IPS DF 6.9 (cell line): ENCODE measurements around the gene MT3.
"Not testable (repeated sequence)": the region's sequence is repeated elsewhere in the genome, so short reads cannot be mapped to it uniquely, and the experiment has no call there.

Experiments used
- DNase-seq: peaks from one replicate; pipeline ENCODE4 v3.0.0-alpha.2; 2013; ENCODE audit warnings: low read depth, low spot score
- H3K27ac ChIP-seq: one replicate; pipeline ENCODE4 v1.5.1; 2013; ENCODE audit warnings: low read length, control low read depth
- H3K27me3 ChIP-seq: 2 replicates; pipeline ENCODE4 v1.6.1; 2013; ENCODE audit warnings: mild to moderate bottlenecking, low read length; ENCODE audit not compliant: control insufficient read depth, insufficient read depth
- H3K36me3 ChIP-seq: 2 replicates; pipeline ENCODE4 v1.6.1; 2013; ENCODE audit warnings: low read length; ENCODE audit not compliant: control insufficient read depth, insufficient read depth
- H3K4me1 ChIP-seq: 2 replicates; pipeline ENCODE4 v1.6.1; 2013; ENCODE audit warnings: low read length; ENCODE audit not compliant: control insufficient read depth, insufficient read depth
- H3K4me3 ChIP-seq: 2 replicates; pipeline ENCODE4 v1.5.1; 2013; ENCODE audit warnings: mild to moderate bottlenecking, low read length
- H3K9me3 ChIP-seq: 2 replicates; pipeline ENCODE4 v1.6.1; 2013; ENCODE audit warnings: low read length, inconsistent platforms; ENCODE audit not compliant: control insufficient read depth, insufficient read depth
- WGBS: extraction: QIAGEN DNeasy Blood & Tissue Kit; methylation state at CpG from one replicate; pipeline ENCODE4 v1.1.7; 2013; ENCODE audit warnings: mixed read lengths, missing lambda C conversion rate; ENCODE audit not compliant: insufficient read length, insufficient coverage; 5-methylcytosine and 5-hydroxymethylcytosine counted together

MT3 gene

DNA sequence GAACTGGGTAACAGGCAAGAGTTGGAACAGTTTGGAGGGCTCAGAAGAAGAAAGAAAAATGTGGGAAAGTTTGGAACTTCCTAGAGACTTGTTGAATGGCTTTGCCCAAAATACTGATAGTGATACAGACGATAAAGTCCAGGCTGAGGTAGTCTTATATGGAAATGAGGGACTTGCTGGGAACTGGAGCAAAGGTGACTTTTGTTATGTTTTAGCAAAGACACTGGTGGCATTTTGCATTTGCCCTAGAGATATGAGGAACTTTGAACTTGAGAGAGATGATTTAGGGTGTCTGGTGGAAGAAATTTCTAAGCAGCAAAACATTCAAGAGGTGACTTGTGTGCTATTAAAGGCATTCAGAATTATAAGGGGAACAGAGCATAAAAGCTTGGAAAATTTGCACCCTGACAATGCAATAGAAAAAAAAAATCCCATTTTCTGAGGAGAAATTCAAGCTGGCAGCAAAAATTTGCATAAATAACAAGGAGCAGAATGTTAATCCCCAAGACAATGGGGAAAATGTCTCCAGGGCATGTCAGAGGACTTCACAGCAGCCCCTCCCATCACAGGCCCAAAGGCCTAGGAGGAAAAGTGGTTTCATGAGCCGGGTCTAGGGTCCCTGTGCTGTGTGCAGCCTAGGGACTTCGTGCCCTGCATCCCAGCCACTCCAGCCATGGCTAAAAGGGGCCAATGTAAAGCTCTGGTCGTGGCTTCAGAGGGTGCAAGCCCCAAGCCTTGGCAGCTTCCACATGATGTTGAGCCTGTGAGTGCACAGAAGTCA lies 32.5 kb downstream of the MT3 start:
- H3K9me3 ChIP-seq, H3K27ac ChIP-seq, H3K4me1 ChIP-seq, H3K36me3 ChIP-seq, H3K4me3 ChIP-seq, DNase-seq: not testable (repeated sequence)
- WGBS, result no CpG with 5 or more reads among the region's 4 CpGs
- H3K27me3 ChIP-seq, result peaks cover 72% of the 10 kb centered on the region

DNA sequence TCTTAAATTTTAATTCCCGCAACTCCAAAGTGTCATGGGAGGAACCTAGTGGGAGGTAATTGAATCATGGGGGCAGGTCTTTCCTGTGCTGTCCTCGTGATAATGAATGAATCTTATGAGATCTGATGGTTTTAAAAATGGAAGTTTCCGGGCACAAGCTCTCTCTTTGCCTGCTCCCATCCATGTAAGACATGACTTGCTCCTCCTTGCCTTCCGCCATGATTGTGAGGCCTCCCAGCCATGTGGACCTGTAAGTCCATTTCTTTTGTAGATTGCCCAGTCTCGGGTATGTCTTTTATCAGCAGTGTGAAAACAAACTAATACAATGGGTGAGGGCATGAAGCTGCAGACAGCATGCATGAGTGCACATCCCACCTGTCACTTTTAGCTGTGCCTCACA lies 33.9 kb downstream of the MT3 start:
- H3K27ac ChIP-seq, DNase-seq, H3K9me3 ChIP-seq, H3K4me1 ChIP-seq, H3K36me3 ChIP-seq, H3K4me3 ChIP-seq: not testable (repeated sequence)
- WGBS, result no CpG with 5 or more reads among the region's 5 CpGs
- peaks cover 63% of the 10 kb centered on the region for H3K27me3 ChIP-seq

DNA sequence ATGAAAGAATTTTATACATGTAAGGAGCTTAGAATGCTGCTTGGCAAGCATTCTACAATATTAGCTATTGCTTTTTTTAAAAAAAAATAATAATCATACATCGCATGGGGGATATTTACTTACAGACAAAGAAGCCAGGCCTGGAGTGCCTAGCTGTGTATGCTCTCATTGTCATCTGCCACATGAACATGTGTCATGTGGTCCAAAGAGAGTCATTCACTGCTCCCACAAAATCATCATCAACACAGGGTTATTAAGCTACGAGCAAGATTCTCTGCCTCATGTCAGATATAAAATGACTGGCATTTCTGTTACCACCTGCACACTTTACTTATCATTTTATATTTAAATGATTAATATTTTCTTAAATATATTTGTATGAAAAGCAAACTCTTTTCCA lies 34.3 kb downstream of the MT3 start:
- no peaks in the 10 kb centered on the region for H3K36me3 ChIP-seq
- H3K4me1 ChIP-seq, result peaks cover 3% of the 10 kb centered on the region
- no CpG with 5 or more reads among the region's 2 CpGs for WGBS
- H3K9me3 ChIP-seq, result no peaks in the 10 kb centered on the region
- peaks cover 61% of the 10 kb centered on the region for H3K27me3 ChIP-seq
- H3K4me3 ChIP-seq, result no peak overlapping the region
- no peak overlapping the region for H3K27ac ChIP-seq
- no peak for DNase-seq

DNA sequence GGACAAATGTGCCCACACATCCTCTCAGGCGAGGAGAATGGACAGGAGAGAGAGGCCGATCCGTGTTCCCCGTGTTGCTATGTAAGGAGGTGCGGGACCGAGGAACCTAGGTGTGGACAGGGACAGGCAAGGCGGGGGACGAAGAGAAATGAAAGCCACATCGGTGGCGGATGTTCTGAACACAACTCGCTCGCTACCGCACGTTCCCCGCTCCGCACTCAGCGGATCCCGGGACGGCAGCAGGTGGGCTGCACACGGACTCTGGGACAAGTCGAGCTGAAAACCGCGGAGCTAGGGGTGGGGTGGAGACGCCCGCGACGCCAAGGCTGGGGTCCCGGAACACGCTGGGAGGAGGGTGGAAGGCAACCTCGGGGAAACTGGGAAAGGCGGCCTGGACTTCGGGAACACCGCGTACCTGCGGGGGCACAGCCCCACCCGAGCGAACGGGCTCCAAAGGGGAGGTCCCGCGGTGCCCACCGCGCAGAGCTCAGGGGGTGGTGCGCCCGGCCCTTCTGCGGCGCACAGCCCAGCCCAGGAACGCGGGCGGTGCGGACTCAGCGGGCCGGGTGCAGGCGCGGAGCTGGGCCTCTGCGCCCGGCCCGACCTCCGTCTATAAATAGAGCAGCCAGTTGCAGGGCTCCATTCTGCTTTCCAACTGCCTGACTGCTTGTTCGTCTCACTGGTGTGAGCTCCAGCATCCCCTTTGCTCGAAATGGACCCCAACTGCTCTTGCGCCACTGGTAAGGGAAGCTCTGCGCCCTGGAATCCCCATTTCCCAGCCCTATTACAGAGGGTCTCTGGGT lies 36.0 kb downstream of the MT3 start, which contains the start of gene MT1E:
Gene MT1E (plus strand): TSS at position 642 of the 803 bp plus-strand sequence. CDS start 71 bp downstream, at position 713.
- H3K27me3 ChIP-seq, result peaks cover 64% of the 10 kb centered on the region
- peaks cover 3% of the 10 kb centered on the region for H3K4me1 ChIP-seq
- no peaks in the 10 kb centered on the region for H3K36me3 ChIP-seq
- no peak for DNase-seq
- no peak within 1 kb of the TSS for H3K27ac ChIP-seq
- H3K4me3 ChIP-seq, result peak within 1 kb of the TSS; percentile 19; the same call in 1 of the 2 replicates
- no peaks in the 10 kb centered on the region for H3K9me3 ChIP-seq
- WGBS, result no CpG with 5 or more reads among the region's 62 CpGs

DNA sequence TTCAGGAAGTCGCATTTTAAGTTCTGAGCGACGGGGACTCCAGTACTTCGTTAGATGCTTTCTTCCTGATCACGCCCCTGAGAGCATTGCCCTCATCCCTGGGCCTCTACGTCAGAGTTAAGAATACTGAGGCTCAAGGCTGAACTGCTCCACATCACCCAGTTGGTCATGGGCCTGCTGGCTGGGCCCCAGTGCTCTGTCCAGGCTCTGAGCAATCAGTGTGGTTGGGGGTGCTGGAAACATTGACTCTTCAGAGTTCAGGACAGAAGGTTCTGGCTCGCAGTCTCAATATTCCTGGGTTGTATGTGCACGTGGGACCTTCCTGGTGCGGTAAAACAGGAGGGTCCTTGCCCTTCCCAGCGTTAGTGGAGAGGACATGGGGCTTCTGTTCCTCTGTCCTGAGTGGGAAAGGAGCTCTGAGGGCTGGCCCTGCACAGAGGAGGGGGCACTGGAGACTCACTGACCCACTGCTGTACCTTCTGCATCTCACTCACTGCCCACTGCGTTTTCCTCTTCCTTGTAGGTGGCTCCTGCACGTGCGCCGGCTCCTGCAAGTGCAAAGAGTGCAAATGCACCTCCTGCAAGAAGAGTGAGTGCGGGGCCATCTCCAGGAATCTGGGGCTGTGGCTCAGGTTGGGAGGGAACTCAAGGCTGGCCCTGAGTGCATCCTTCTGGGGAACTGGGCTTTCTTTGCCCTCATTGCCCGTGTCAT lies 36.8 kb downstream of the MT3 start:
- H3K27me3 ChIP-seq, result peaks cover 68% of the 10 kb centered on the region
- no peak overlapping the region; the same call in 1 of the 2 replicates for H3K4me3 ChIP-seq
- no CpG with 5 or more reads among the region's 16 CpGs for WGBS
- no peak for DNase-seq
- H3K4me1 ChIP-seq, result peaks cover 3% of the 10 kb centered on the region
- H3K36me3 ChIP-seq, result no peaks in the 10 kb centered on the region
- no peak overlapping the region for H3K27ac ChIP-seq
- H3K9me3 ChIP-seq, result no peaks in the 10 kb centered on the region

DNA sequence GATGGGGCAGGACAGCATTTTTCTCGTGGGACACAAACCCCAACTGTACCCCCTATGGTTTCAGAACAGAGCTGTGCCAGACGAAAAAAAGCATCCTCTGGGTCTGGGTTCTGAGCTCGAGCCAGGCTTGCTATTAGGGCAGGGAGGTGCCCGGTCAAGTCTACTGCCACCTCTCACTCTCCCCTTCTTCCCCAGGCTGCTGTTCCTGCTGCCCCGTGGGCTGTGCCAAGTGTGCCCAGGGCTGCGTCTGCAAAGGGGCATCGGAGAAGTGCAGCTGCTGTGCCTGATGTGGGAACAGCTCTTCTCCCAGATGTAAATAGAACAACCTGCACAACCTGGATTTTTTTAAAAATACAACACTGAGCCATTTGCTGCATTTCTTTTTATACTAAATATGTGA lies 37.4 kb downstream of the MT3 start:
- peaks cover 74% of the 10 kb centered on the region for H3K27me3 ChIP-seq
- no peaks in the 10 kb centered on the region for H3K9me3 ChIP-seq
- peaks cover 3% of the 10 kb centered on the region for H3K4me1 ChIP-seq
- no peak overlapping the region for H3K27ac ChIP-seq
- no peak for DNase-seq
- no peaks in the 10 kb centered on the region for H3K36me3 ChIP-seq
- WGBS, result no CpG with 5 or more reads among the region's 7 CpGs
- H3K4me3 ChIP-seq, result no peak overlapping the region

DNA sequence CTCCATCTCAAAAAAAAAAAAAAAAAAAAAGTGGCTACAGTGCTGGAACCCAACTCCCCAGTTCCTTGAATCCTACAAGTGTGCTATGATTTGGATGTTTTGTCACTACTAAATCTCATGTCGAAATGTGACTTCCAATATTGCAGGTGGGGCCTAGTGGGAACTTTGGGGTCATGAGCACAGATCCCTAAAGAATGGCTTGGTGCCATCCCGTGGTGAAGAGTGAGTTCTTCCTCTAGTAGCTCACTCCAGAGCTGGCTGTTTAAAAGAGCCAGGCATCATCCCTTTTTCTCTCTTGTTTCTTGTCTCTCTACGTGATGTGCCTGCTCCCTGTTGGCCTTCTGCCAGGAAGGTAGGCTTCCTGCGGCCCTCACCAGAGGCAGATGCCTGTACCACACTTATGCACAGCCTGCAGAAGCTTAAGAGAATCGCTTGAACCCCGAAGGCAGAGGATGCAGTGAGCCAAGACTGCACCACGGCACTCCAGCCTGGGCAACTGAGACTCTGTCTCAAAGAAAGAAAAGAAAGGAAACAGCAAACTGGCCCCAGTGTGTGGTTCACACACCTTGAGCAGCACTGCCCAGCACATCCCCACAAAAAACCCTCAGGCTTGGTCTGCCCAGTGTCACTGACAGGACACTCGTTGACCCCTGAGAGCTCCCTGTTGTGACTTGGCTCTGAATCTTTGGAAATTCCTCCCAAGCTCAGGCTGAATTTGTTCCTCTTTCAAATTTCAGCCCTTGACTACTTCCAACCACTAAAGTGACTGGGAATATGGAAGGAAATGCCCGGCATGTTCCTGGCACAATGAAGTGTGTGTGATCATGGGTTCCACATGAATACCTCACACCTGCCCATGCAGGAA lies 39.4 kb downstream of the MT3 start:
- DNase-seq, result no peak
- peaks cover 85% of the 10 kb centered on the region for H3K27me3 ChIP-seq
- no CpG with 5 or more reads among the region's 9 CpGs for WGBS

DNA sequence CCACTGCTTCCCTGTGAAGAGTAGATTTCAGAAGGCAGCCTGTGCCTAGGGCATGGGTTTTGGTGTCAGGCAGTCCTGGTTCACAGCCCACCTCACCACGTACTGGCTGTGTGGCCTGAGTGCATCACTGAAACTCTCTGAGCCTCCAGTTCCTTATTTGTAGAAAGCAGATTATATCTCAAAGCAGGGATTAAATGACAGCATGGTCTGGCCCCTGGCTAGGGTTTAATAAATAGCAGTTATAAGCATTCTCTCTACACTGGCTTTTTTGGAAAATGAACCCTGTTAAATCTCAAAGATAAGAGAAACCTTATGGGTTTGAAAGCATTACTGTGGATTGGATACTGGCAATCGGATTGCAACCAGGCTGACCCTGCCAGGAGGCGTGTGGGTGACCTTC lies 40.2 kb downstream of the MT3 start:
- peaks cover 3% of the 10 kb centered on the region for H3K4me1 ChIP-seq
- no peak for DNase-seq
- WGBS, result no CpG with 5 or more reads among the region's 3 CpGs
- peaks cover 88% of the 10 kb centered on the region for H3K27me3 ChIP-seq
- no peaks in the 10 kb centered on the region for H3K36me3 ChIP-seq
- H3K27ac ChIP-seq, result no peak overlapping the region
- H3K4me3 ChIP-seq, result no peak overlapping the region
- no peaks in the 10 kb centered on the region for H3K9me3 ChIP-seq

More for the DNA sequence above, 39.4 kb downstream of the MT3 start:
- no peak overlapping the region for H3K4me3 ChIP-seq
- H3K4me1 ChIP-seq, result peaks cover 3% of the 10 kb centered on the region
- no peak overlapping the region for H3K27ac ChIP-seq
- H3K36me3 ChIP-seq, result no peaks in the 10 kb centered on the region
- no peaks in the 10 kb centered on the region for H3K9me3 ChIP-seq

DNA sequence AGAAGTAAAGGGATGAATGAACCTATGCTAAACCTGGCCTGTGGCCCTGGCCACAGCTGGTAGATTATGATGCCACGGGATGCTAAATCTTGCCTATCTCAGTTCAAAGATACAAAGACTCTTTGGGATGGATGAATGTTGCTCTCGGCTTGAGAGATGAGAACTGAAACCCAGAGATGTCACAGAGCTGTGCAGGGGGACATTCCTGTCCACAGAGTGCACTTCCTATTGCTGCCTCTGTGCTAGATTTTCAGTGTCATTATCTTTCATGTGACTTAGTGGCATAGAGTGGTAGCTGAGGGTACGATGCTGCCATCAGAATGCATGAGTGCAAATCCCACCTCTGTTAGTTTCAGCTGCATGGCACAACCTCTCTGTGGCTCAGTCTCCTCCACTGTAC lies 40.8 kb downstream of the MT3 start:
- no peaks in the 10 kb centered on the region for H3K36me3 ChIP-seq
- no peaks in the 10 kb centered on the region for H3K9me3 ChIP-seq
- no peak for DNase-seq
- no peak overlapping the region for H3K27ac ChIP-seq
- peaks cover under 1% of the 10 kb centered on the region for H3K4me1 ChIP-seq
- peaks cover 88% of the 10 kb centered on the region for H3K27me3 ChIP-seq
- WGBS, result no CpG with 5 or more reads among the region's 3 CpGs
- no peak overlapping the region for H3K4me3 ChIP-seq
